HL-60/S4 (cell line): ENCODE results near the gene ZNF253.
"Not testable (repeated sequence)": the region's sequence is repeated elsewhere in the genome, so short reads cannot be mapped to it uniquely, and the experiment has no call there.

Source experiments
- in situ Hi-C: fragments of 300-500 bp; cut with MboI; formaldehyde crosslinking; loops from 2 replicates; pipeline ENCODE4 v1.14.3; 2022; ENCODE audit warnings: low sequenced_read_pairs

The ZNF253 gene

GRCh38 chr19:19892055-19892941, 26.6 kb downstream of the ZNF253 start:
- in situ Hi-C loops, result not testable (repeated sequence)

DNA sequence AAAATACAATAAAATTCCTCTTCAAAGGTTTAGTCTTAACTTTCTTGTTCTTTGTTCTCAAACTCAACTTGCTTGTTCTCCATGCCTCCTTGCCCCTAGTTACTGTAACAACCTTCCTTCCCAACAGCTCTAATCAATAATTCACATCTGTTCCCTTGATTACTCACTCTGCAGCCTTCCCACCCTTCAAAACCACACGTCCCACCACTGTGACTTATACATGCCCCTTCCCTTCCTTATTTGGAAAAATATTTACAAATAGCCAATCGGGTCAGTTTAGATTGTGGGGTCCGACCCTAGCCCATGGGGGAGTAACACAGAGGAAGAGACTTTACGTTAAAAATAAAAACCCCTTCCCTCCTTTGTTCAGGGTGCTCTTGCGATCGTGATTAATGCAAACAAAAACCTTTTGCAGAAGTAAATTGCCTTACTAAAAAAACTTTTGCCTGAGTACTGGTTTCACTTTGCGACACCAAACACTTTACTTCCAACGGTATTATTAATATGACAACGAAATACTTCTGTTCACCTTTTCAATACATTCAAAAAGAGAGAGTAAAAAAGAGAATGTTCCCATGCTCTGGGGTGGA, 34.6 kb downstream of the ZNF253 start:
- in situ Hi-C loops, result no loop called here

DNA sequence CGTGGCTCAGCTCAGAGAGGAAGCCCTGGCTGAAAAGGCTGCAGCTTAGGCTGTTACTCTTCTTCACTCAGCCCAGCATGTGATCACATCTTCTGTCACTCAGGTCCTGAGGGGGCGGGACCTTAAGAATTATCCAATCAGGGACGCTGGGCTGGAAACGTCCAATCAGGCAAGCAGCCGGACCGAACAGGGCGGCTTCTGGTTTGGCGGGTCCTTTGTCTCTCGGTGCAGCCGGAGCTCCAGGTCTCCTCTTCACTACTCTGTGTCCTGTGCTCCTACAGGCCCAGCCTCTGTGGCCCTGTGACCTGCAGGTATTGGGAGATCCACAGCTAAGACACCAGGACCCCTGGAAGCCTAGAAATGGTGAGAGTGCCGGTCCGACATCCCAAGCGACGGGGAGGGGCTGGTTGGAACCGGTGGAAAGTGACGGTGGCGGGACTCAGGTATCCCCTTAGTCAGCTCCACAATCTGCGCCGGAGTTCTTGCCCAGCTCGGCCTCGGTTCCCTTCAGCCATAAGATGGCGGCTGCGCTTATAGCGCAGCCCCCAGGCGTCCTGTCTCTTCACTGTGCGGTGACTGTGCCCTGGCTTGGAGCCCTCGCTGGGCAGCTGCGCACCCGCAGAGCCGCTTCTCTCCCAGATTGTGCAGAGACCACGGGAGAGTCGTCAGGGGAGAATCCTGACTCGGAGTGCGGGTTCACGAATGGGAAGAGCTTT, 35.2 kb downstream of the ZNF253 start, which contains the start of gene ZNF93:
Gene ZNF93 (plus strand): TSS at position 218 of the 716 bp plus-strand sequence. CDS start 143 bp downstream, at position 361.
- in situ Hi-C loops, result no loop called here

DNA sequence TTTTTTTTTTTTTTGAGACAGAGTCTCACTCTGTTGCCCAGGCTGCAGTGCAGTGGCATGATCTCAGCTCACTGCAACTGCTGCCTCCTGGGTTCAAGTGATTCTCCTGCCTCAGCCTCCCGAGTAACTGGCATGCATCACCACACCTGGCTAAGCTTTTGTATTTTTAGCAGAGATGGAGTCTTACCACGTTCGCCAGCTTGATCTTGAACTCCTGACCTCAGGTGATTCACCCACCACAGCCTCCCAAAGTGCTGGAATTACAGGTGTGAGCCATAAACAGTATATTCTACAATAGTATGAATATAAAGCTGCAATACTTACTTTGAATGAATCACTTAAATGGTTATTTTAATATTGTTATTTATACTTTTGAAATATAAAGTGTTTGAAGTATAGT, 41.9 kb downstream of the ZNF253 start:
- in situ Hi-C loops, result not testable (repeated sequence)

- in situ Hi-C loops, result no loop called here
Measured at GRCh38 chr19:19909654-19910053, 44.0 kb downstream of the ZNF253 start.

GRCh38 chr19:19911150-19911549, 45.5 kb downstream of the ZNF253 start:
- in situ Hi-C loops, result no loop called here

DNA sequence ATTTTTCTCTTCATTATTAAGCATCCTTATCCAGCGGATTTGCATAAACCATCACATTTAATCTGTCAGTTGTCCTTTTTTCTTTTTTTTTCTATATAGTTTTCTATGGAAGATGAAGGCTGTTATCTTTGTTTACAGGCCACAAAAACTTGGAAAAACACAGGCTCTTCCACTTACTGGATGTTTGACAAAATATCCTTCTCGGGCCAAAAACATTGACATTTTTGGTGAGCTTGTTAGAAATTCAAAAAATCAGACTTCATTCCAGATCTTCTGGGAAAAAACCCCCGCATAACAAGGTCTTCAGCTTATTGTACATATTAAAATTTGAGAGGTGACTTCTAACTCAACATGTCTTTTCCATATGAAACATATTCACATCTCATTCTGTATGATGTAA, 48.9 kb downstream of the ZNF253 start:
- in situ Hi-C loops, result no loop called here

DNA sequence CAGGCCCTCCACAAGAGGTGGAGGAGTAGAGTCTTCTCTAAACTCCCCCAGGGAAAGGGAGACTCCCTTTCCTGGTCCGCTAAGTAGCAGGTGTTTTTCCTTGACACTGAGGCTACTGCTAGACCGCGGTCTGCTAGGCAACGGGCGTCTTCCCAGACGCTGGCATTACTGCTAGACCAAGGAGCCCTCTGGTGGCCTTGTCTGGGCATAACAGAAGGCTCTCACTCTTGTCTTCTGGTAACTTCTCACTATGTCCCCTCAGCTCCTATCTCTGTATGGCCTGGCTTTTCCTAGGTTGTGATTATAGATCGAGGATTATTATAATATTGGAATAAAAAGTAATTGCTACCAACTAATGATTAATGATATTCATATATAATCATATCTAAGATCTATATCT, 64.7 kb downstream of the ZNF253 start:
- in situ Hi-C loops, result loop anchor here (25.0 kb wide), 1 partner anchor 393 kb away; the partner anchor contains the start of genes CILP2 and YJEFN3

DNA sequence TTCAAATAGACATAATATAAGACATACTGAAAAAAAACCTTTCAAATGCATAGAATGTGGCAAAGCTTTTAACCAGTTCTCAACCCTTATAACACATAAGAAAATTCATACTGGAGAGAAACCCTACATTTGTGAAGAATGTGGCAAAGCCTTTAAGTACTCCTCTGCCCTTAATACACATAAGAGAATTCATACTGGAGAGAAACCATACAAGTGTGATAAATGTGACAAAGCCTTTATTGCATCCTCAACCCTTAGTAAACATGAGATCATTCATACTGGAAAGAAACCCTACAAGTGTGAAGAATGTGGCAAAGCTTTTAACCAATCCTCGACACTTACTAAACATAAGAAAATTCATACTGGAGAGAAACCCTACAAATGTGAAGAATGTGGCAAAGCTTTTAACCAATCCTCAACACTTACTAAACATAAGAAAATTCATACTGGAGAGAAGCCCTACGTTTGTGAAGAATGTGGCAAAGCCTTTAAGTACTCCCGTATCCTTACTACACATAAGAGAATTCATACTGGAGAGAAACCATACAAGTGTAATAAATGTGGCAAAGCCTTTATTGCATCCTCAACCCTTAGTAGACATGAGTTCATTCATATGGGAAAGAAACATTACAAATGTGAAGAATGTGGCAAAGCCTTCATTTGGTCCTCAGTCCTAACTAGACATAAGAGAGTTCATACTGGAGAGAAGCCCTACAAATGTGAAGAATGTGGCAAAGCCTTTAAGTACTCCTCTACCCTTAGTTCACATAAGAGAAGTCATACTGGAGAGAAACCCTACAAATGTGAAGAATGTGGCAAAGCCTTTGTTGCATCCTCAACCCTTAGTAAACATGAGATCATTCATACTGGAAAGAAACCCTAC, 68.0 kb downstream of the ZNF253 start:
- in situ Hi-C loops, result loop anchor here (25.0 kb wide), 1 partner anchor 396 kb away; the partner anchor contains the start of genes CILP2 and YJEFN3

GRCh38 chr19:19937403-19937802, 71.7 kb downstream of the ZNF253 start:
- in situ Hi-C loops, result loop anchor here (25.0 kb wide), 1 partner anchor 400 kb away; the partner anchor contains the start of genes CILP2 and YJEFN3

DNA sequence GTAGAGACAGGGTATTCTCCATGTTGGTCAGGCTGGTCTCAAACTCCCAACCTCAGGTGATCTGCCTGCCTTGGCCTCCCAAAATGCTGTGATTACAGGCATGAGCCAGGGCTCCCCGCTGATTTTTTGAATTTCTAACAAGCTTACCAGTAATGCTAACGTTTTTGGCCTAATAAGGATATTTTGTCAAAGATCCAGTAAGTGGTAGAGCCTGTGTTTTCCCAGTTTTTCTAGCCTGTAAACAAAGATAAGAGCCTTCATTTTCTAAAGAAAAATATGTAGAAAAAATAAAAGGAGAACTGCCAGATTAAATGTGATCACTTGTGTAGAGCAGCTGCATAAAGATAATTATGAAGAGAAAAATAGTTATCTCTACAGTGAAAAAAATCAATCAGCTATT, 72.8 kb downstream of the ZNF253 start:
- in situ Hi-C loops, result loop anchor here (25.0 kb wide), 1 partner anchor 401 kb away; the partner anchor contains the start of genes CILP2 and YJEFN3

- in situ Hi-C loops, result loop anchor here (25.0 kb wide), 1 partner anchor 407 kb away; the partner anchor contains the start of genes CILP2 and YJEFN3
Measured at GRCh38 chr19:19943848-19944582, 78.3 kb downstream of the ZNF253 start.
